ENCODE data around the gene DCAF4L1.

DCAF4L1 gene

GRCh38 chr4:42018451-42018850, 36.9 kb downstream of the DCAF4L1 start:
- Histone ChIP-seq H3K27ac (ENCODE audit: insufficient read depth, low read depth, low read length, poor library complexity, severe bottlenecking) (no peak overlapping the region), H3K36me3 (ENCODE audit: control insufficient read depth, insufficient read depth, low read length) (peaks cover 5% of the 10 kb centered on the region), H3K4me1 (ENCODE audit: control insufficient read depth, insufficient read depth, low read length) (no peaks in the 10 kb centered on the region), H3K9me3 (ENCODE audit: control insufficient read depth, low read length) (no peaks in the 10 kb centered on the region), H3K27me3 (ENCODE audit: control insufficient read depth, insufficient read depth, low read length, poor library complexity, severe bottlenecking) (no peaks in the 10 kb centered on the region), H3K4me3 (ENCODE audit: insufficient read depth, low read depth, low read length) (no peak overlapping the region)
- WGBS, 2 experiments: 89 to 92% methylated on average over 2 of the region's 2 CpGs

Measured in ectodermal cell (in vitro differentiated cells).